Mammary epithelial cell (primary cell): ENCODE data around the gene ID2.

Experiments
- CTCF ChIP-seq, 2 donors: IDR thresholded peaks in 1 of 2; conservative IDR thresholded peaks in 1 of 2; 2 replicates each; pipeline ENCODE4 v1.5.1; 2011 to 2012; ENCODE audit warnings: inconsistent platforms in 2 of 2, low read length in 2 of 2, mild to moderate bottlenecking in 2 of 2, control low read depth in 1 of 2, low read depth in 1 of 2; ENCODE audit not compliant: insufficient read depth in 1 of 2; ENCODE audit errors: extremely low read depth in 1 of 2
- EZH2 ChIP-seq: IDR thresholded peaks from 2 replicates; pipeline ENCODE4 v1.6.1; 2012; ENCODE audit warnings: low read length, inconsistent platforms, borderline replicate concordance

GRCh38 chr2:8643996-8644356 is 37.9 kb upstream of the ID2 start:
- TF ChIP-seq EZH2 (no peak), CTCF (conservative IDR thresholded peaks at IDR 0.05 in 1 of 2, IDR thresholded peaks at IDR 0.05 in 1 of 2; ENCODE audit: extremely low read depth in 1 of 2, insufficient read depth in 1 of 2, low read depth in 1 of 2, low read length in 2 of 2) (no peak)
